Fibroblast of lung (primary cell): ENCODE measurements around the gene RGS7. TPM values are rescaled to one million over a fixed set of nuclear protein-coding genes. Genes with fewer than 3 reads are reported as not detected.

ENCODE experiments used
- DNase-seq, 2 donors: peaks; one replicate each; pipeline versions ENCODE4 v3.0.0 to v3.0.0-alpha.2; 2010; ENCODE audit warnings: low read depth in 2 of 2
- H2AFZ ChIP-seq: 2 replicates; pipeline ENCODE4 v1.5.1; 2012; ENCODE audit warnings: low read length, control low read depth, inconsistent platforms
- H3K27ac ChIP-seq: 2 replicates; pipeline ENCODE4 v1.5.1; 2011; ENCODE audit warnings: low read length, control low read depth; ENCODE audit not compliant: insufficient read depth
- H3K27me3 ChIP-seq: 2 replicates; pipeline ENCODE4 v1.5.1; 2011; ENCODE audit warnings: mild to moderate bottlenecking, low read length; ENCODE audit not compliant: control insufficient read depth, insufficient read depth
- H3K36me3 ChIP-seq: 2 replicates; pipeline ENCODE4 v1.5.1; 2011; ENCODE audit warnings: low read length; ENCODE audit not compliant: control insufficient read depth, insufficient read depth
- H3K4me1 ChIP-seq: 2 replicates; pipeline ENCODE4 v1.5.1; 2011; ENCODE audit warnings: low read length; ENCODE audit not compliant: control insufficient read depth, insufficient read depth; ENCODE audit errors: extremely low read depth
- H3K4me2 ChIP-seq: 2 replicates; pipeline ENCODE4 v1.5.1; 2011; ENCODE audit warnings: low read length, control low read depth; ENCODE audit not compliant: insufficient read depth; ENCODE audit errors: extremely low read depth
- H3K4me3 ChIP-seq, 4 experiments: fragments of 200-600 bp in 1 of 4; sonication (generic) in 1 of 4; replicated peaks in 1 of 4; 2 replicates each; pipeline ENCODE4 v1.5.1; 2011 to 2016; ENCODE audit warnings: low read length in 4 of 4, low read depth in 3 of 4, mild to moderate bottlenecking in 3 of 4, control low read depth in 2 of 4, inconsistent platforms in 1 of 4, mixed read lengths in 1 of 4; ENCODE audit not compliant: insufficient read depth in 1 of 4; ENCODE audit errors: control extremely low read depth in 1 of 4
- H3K79me2 ChIP-seq: 2 replicates; pipeline ENCODE4 v1.5.1; 2012; ENCODE audit warnings: mild to moderate bottlenecking, low read length, inconsistent platforms; ENCODE audit not compliant: control insufficient read depth, insufficient read depth
- H3K9ac ChIP-seq: 2 replicates; pipeline ENCODE4 v1.5.1; 2011; ENCODE audit warnings: mild to moderate bottlenecking, low read length, control low read depth; ENCODE audit not compliant: insufficient read depth
- H3K9me3 ChIP-seq: 2 replicates; pipeline ENCODE4 v1.5.1; 2012; ENCODE audit warnings: low read depth, low read length; ENCODE audit not compliant: control insufficient read depth, insufficient read depth
- H4K20me1 ChIP-seq: 2 replicates; pipeline ENCODE4 v1.5.1; 2011; ENCODE audit warnings: low read length; ENCODE audit not compliant: control insufficient read depth, insufficient read depth; ENCODE audit errors: extremely low read depth
- EZH2 ChIP-seq: IDR thresholded peaks from 2 replicates; pipeline ENCODE4 v1.5.1; 2012; ENCODE audit warnings: low read length, control low read depth, mild to moderate bottlenecking; ENCODE audit errors: missing control alignments
- polyA plus RNA-seq, 2 donors: library from polyadenylated mRNA; depleted of rRNA in 1 of 2; stranded (reverse) in 1 of 2; unstranded in 1 of 2; fragments of >200 nt; gene quantifications; 2 replicates each; pipeline ENCODE4 v1.2.1, GENCODE V29; 2011 to 2012; ENCODE audit warnings: missing spikeins in 1 of 2
- total RNA-seq: library from RNA; depleted of rRNA; stranded (reverse); fragments of >200 nt; gene quantifications from 2 replicates; pipeline ENCODE4 v1.2.1, GENCODE V29; 2014
- TF ChIP-seq, protein P1 (sequence below), 2 donors: IDR thresholded peaks in 1 of 2; conservative IDR thresholded peaks in 1 of 2; 1 replicate in 1 of 2; 2 replicates in 1 of 2; pipeline ENCODE4 v1.5.1; 2011 to 2012; ENCODE audit warnings: low read length in 2 of 2, control low read depth in 1 of 2, inconsistent platforms in 1 of 2, low read depth in 1 of 2, mild to moderate bottlenecking in 1 of 2

RGS7 gene
- total and polyA plus RNA-seq, 2 donors (not counting 1 experiment from before 2014, with no cell fraction given) = 3.6 to 4.2 TPM

DNA sequence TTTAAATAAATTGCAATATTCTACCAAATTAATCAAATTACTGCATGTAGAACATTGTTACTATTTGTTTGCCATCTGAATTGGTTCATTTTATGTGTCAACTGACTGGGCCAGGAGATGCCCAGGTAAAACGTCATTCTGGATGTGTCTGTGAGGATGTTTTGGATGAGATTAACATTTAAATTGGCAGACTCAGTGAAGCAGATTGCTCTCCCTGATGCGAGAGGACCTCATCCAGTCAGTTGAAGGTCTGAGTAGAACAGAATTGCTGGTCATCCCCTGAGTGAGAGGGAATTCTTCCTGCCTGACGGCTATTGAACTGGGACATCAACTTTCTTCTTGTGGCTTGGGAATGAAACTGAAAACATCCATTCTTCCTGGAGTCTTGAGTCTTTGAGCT is 623.0 kb downstream of the RGS7 start:
- no peak overlapping the region for H3K4me2 ChIP-seq
- no peaks in the 10 kb centered on the region for H3K36me3 ChIP-seq
- H3K4me3 ChIP-seq = no peak overlapping the region
- no peaks in the 10 kb centered on the region for H3K9me3 ChIP-seq
- no peaks in the 10 kb centered on the region for H3K4me1 ChIP-seq
- H3K27me3 ChIP-seq = no peaks in the 10 kb centered on the region
- H4K20me1 ChIP-seq = no peaks in the 10 kb centered on the region
- no peak for DNase-seq
- no peak overlapping the region for H3K9ac ChIP-seq
- no peaks in the 10 kb centered on the region for H3K79me2 ChIP-seq
- no peak overlapping the region for H3K27ac ChIP-seq
- TF ChIP-seq EZH2 = no peak
- TF ChIP-seq, protein P1, sequence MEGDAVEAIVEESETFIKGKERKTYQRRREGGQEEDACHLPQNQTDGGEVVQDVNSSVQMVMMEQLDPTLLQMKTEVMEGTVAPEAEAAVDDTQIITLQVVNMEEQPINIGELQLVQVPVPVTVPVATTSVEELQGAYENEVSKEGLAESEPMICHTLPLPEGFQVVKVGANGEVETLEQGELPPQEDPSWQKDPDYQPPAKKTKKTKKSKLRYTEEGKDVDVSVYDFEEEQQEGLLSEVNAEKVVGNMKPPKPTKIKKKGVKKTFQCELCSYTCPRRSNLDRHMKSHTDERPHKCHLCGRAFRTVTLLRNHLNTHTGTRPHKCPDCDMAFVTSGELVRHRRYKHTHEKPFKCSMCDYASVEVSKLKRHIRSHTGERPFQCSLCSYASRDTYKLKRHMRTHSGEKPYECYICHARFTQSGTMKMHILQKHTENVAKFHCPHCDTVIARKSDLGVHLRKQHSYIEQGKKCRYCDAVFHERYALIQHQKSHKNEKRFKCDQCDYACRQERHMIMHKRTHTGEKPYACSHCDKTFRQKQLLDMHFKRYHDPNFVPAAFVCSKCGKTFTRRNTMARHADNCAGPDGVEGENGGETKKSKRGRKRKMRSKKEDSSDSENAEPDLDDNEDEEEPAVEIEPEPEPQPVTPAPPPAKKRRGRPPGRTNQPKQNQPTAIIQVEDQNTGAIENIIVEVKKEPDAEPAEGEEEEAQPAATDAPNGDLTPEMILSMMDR (conservative IDR thresholded peaks at IDR 0.05 in 1 of 2, IDR thresholded peaks at IDR 0.05 in 1 of 2; ENCODE audit: low read depth in 1 of 2, low read length in 2 of 2) = no peak
- H2AFZ ChIP-seq = no peak overlapping the region

DNA sequence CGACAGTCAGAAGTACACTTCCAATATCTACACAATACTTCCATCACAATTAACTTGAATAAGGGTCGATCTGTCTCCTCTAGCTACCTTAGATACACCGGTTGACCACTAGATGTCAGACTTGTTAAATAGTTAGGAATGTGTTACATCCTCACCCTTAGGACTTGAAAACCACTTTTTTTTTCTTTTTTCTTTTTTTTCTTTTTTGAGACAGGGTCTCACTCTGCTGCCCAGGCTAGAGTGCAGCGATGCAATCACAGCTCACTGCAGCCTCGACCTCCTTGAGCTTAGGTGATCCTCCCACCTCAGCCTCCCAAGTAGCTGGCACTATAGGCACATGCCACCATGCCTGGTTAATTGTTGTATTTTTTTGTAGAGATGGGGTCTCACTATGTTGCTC is 624.6 kb downstream of the RGS7 start:
- no peaks in the 10 kb centered on the region for H3K9me3 ChIP-seq
- H3K9ac ChIP-seq = no peak overlapping the region
- no peaks in the 10 kb centered on the region for H3K36me3 ChIP-seq
- no peaks in the 10 kb centered on the region for H3K27me3 ChIP-seq
- peak; percentile 66 to 77 for DNase-seq
- H3K4me1 ChIP-seq = no peaks in the 10 kb centered on the region
- no peak for TF ChIP-seq EZH2
- TF ChIP-seq, protein P1 (conservative IDR thresholded peaks at IDR 0.05 in 1 of 2, IDR thresholded peaks at IDR 0.05 in 1 of 2; ENCODE audit: low read depth in 1 of 2, low read length in 2 of 2) = peak; percentile 57 to 73
- no peak overlapping the region for H3K4me3 ChIP-seq
- no peak overlapping the region for H3K4me2 ChIP-seq
- no peak overlapping the region for H2AFZ ChIP-seq
- H3K27ac ChIP-seq = no peak overlapping the region
- no peaks in the 10 kb centered on the region for H4K20me1 ChIP-seq
- H3K79me2 ChIP-seq = no peaks in the 10 kb centered on the region

Other genes with a start within 250 kb of the RGS7 start
- gene FH, start 162.6 kb upstream of the RGS7 start, total RNA-seq = 102 and 118 TPM in 2 replicates
- gene FH, start 162.6 kb upstream of the RGS7 start, polyA plus RNA-seq = 118 and 173 TPM in 2 replicates
- not detected in 2 replicates for gene KMO, start 175.2 kb upstream of the RGS7 start, total RNA-seq
- 0.07 TPM in 1 of 2 replicates, not detected in the other for gene KMO, start 175.2 kb upstream of the RGS7 start, polyA plus RNA-seq